Endothelial cell (in vitro differentiated cells): Measurements from ENCODE around the gene ARHGAP29. TPM values are rescaled to one million over a fixed set of nuclear protein-coding genes. Genes with fewer than 3 reads are reported as not detected.
"Not testable (repeated sequence)": the region's sequence is repeated elsewhere in the genome, so short reads cannot be mapped to it uniquely, and the experiment has no call there.

ENCODE experiments used
- DNase-seq: peaks from one replicate; pipeline ENCODE4 v3.0.0; 2021; ENCODE audit warnings: low spot score
- H3K27ac Mint-ChIP-seq: one replicate; pipeline ENCODE4 v1.8.0; 2021; ENCODE audit warnings: mixed read lengths, inconsistent platforms; ENCODE audit not compliant: unreplicated experiment
- H3K27me3 Mint-ChIP-seq: one replicate; pipeline ENCODE4 v1.8.0; 2021; ENCODE audit warnings: mild to moderate bottlenecking, moderate library complexity, mixed read lengths, inconsistent platforms; ENCODE audit not compliant: unreplicated experiment
- H3K36me3 Mint-ChIP-seq: one replicate; pipeline ENCODE4 v1.8.0; 2021; ENCODE audit warnings: mild to moderate bottlenecking, low read depth, mixed read lengths, inconsistent platforms; ENCODE audit not compliant: unreplicated experiment
- H3K4me1 Mint-ChIP-seq: one replicate; pipeline ENCODE4 v1.8.0; 2021; ENCODE audit warnings: mild to moderate bottlenecking, mixed read lengths, inconsistent platforms; ENCODE audit not compliant: unreplicated experiment
- H3K4me3 Mint-ChIP-seq: one replicate; pipeline ENCODE4 v1.8.0; 2021; ENCODE audit warnings: mild to moderate bottlenecking, mixed read lengths, inconsistent platforms; ENCODE audit not compliant: unreplicated experiment
- H3K9me3 Mint-ChIP-seq: one replicate; pipeline ENCODE4 v1.8.0; 2021; ENCODE audit warnings: mixed read lengths, inconsistent platforms; ENCODE audit not compliant: unreplicated experiment
- total RNA-seq: library from RNA; stranded (reverse); fragmentation: NEBNext Ultra II Directional; extraction: Animal tissue kit (Norgen Biotek cat#: 25700); gene quantifications from one replicate; pipeline ENCODE4 v1.2.1, GENCODE V29; 2021; ENCODE audit not compliant: unreplicated experiment
- TF ChIP-seq, protein P1 (sequence below): fragments of 200-600 bp; sonication (generic); IDR thresholded peaks from one replicate; pipeline ENCODE4 v1.5.0; 2021; ENCODE audit warnings: antibody characterized with exemption; ENCODE audit not compliant: unreplicated experiment

Gene ARHGAP29
- total RNA-seq, 1 donor from 2014 or later, result 276 TPM

DNA sequence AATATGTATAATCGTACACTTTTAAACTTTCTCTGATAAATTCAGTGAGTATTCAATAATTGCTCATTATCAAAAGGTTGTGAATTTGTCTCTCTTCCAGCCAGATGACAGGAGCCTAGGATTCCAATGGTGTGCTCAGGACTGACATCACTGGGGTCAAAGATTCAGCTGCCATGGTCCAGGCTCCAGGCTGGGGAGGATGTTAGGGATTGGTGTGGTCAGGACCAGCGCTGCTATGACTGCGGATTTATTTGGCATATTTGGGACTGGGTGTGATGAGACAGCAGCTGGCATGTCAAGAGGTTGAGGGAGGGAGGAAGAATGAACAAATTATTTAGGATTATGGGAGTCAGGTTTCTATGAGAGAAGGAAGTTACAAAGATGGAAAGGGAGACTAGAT, 68.3 kb downstream of the ARHGAP29 start:
- no peak for DNase-seq
- peaks cover 3% of the 10 kb centered on the region for H3K9me3 Mint-ChIP-seq
- H3K27me3 Mint-ChIP-seq, result peaks cover 24% of the 10 kb centered on the region
- peak overlapping the region; percentile 56 for H3K4me3 Mint-ChIP-seq
- TF ChIP-seq, protein P1, sequence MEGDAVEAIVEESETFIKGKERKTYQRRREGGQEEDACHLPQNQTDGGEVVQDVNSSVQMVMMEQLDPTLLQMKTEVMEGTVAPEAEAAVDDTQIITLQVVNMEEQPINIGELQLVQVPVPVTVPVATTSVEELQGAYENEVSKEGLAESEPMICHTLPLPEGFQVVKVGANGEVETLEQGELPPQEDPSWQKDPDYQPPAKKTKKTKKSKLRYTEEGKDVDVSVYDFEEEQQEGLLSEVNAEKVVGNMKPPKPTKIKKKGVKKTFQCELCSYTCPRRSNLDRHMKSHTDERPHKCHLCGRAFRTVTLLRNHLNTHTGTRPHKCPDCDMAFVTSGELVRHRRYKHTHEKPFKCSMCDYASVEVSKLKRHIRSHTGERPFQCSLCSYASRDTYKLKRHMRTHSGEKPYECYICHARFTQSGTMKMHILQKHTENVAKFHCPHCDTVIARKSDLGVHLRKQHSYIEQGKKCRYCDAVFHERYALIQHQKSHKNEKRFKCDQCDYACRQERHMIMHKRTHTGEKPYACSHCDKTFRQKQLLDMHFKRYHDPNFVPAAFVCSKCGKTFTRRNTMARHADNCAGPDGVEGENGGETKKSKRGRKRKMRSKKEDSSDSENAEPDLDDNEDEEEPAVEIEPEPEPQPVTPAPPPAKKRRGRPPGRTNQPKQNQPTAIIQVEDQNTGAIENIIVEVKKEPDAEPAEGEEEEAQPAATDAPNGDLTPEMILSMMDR, result no peak
- H3K27ac Mint-ChIP-seq, result no peak overlapping the region
- peaks cover 43% of the 10 kb centered on the region for H3K36me3 Mint-ChIP-seq
- peaks cover 7% of the 10 kb centered on the region for H3K4me1 Mint-ChIP-seq

DNA sequence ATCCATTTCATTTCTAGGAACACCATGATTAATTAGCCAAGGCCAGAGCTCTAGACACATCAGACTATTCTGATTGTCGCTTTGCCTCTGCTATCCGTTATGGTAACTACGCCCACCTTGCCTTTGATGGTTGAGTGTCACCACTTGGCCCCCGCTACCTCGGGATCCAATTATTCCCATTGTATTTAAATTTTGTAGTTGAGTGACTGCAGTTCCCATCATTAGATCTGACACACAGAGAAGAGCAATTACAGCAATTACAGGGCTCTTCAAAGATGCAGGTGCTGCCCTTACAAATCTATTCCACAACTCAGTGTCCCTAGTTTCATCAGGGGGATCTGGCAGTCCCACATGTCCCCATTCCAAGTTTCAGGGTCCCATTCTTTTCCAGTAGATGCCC, 71.5 kb downstream of the ARHGAP29 start:
- TF ChIP-seq, protein P1, result no peak
- Mint-ChIP-seq H3K36me3 (peaks cover 37% of the 10 kb centered on the region), H3K27me3 (peaks cover 46% of the 10 kb centered on the region), H3K4me3 (no peak overlapping the region), H3K9me3 (peaks cover 3% of the 10 kb centered on the region), H3K4me1 (peaks cover 13% of the 10 kb centered on the region), H3K27ac (peak overlapping the region; percentile 36)
- no peak for DNase-seq

DNA sequence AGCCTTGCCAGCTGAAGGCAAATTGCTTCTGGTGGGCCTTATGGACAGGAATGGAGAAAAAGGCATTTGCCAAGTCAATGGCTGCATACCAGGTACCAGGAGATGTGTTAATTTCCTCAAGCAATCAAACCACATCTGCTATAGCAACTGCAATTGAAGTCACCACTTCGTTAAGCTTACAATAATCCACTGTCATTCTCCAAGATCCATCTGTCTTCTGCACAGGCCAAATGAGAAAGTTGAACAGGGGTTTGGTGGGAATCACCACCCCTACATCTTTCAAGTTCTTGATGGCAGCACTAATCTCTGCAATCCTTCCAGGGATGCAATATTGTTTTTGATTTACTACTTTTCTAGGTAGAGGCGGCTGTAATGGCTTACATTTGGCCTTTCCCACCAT, 72.5 kb downstream of the ARHGAP29 start:
- H3K4me3 Mint-ChIP-seq, H3K9me3 Mint-ChIP-seq, DNase-seq: not testable (repeated sequence)
- Mint-ChIP-seq H3K4me1 (peaks cover 13% of the 10 kb centered on the region), H3K36me3 (peaks cover 29% of the 10 kb centered on the region), H3K27ac (peak overlapping the region; percentile 72), H3K27me3 (peaks cover 47% of the 10 kb centered on the region)

DNA sequence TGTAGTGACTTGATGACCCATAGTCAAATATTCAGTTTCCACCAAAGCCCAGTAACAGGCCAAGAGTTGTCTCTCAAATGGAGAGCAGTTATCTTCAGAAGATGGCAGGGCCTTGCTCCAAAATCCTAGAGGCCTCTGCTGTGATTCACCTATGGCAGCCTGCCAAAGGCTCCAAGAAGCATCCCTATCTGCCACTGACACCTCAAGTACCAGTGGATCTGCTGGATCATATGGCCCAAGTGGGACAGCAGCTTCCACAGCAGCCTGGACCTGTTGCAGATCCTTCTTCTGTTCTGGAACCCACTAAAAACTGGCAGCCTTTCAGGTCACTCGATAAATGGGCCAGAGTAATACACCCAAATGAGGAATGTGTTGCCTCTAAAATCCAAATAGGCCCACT, 73.3 kb downstream of the ARHGAP29 start:
- Mint-ChIP-seq H3K36me3 (peaks cover 21% of the 10 kb centered on the region), H3K27me3 (peaks cover 46% of the 10 kb centered on the region), H3K4me1 (peaks cover 11% of the 10 kb centered on the region), H3K27ac (peak overlapping the region; percentile 76)
- H3K4me3 Mint-ChIP-seq, H3K9me3 Mint-ChIP-seq, DNase-seq: not testable (repeated sequence)

DNA sequence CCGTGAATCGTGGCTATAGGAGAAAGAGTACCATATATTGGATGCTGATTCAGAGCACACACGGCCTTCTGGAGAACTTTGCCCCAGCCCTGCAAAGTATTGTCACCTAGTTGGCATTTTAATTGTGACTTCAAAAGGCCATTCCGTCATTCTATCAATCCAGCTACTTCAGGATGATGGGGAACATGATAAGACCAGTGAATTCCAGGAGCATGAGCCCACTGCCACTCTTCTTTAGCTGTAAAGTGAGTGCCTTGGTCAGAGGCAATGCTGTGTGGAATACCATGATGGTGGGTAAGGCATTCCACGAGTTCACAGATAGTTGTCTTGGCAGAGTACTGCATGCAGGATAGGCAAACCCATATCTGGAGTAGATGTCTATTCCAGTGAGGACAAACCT, 74.1 kb downstream of the ARHGAP29 start:
- H3K4me3 Mint-ChIP-seq, H3K9me3 Mint-ChIP-seq, H3K4me1 Mint-ChIP-seq, H3K27ac Mint-ChIP-seq, DNase-seq: not testable (repeated sequence)
- Mint-ChIP-seq H3K36me3 (peaks cover 19% of the 10 kb centered on the region), H3K27me3 (peaks cover 46% of the 10 kb centered on the region)

DNA sequence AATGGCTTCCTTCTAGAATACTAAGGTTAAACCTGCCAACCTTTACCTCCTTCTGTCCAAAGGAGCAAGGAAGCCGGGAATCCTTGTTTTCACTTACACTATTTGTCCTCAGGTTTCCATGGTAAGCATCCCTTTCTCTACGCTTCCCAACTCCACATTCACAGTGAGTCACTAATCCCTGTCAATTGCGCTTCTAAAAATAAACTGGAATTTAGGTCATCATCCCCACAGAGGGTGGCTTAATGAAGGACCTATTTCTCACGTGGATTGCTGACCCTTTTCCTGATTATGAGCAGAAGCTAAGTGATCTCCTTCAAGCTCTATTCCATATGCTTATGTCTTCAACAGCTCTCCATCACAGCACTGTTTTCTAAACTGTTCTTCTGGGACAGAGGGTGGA, 76.6 kb downstream of the ARHGAP29 start:
- Mint-ChIP-seq H3K4me3 (no peak overlapping the region), H3K9me3 (no peaks in the 10 kb centered on the region), H3K36me3 (peaks cover 10% of the 10 kb centered on the region), H3K27ac (no peak overlapping the region), H3K4me1 (peaks cover 9% of the 10 kb centered on the region), H3K27me3 (peaks cover 40% of the 10 kb centered on the region)
- TF ChIP-seq, protein P1, result no peak
- DNase-seq, result no peak
